ENCODE measurements around the gene INPP5B.

Gene INPP5B

GRCh38 chr1:37866491-37866890, 80.4 kb downstream of the INPP5B start:
- no peak for DNase-seq (ENCODE audit: low read depth)

DNA sequence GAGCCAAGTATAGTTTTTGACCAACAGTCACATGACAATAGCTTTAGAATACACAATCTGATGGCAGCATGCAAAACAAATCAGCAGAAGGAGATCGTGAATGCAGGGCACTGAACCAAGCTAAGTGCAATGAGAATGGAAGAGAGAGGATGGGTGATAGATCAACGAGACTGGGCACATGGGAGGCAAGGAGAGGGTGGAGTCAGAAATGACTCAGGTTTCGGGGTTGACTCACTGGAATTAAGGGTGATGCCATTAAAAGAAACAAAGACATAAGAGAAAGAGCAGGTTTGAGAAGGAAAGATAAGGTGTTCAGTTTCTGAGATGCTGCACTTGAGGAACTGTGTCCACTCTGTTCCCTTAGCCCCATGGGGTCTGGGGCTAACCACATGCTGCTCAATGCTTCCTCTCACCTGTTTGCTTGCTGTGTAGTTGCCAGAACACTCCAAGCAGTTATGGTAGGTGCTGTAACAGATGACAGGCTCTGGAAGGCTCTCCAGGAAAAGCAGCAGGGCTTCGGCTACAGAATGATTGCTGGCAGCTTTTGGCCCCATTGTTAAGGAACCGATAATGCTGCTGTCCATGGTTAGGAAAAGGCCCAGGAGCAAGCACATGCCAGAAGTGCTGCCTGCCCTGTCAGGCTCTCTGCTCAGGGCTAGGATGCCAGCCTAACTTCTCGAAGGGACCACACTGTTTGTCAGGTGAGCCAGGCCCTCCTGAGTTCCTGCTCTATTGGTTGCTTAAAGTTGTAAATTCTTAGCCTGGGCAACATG, 81.3 kb downstream of the INPP5B start:
- DNase-seq (ENCODE audit: low read depth): peak; percentile 27

DNA sequence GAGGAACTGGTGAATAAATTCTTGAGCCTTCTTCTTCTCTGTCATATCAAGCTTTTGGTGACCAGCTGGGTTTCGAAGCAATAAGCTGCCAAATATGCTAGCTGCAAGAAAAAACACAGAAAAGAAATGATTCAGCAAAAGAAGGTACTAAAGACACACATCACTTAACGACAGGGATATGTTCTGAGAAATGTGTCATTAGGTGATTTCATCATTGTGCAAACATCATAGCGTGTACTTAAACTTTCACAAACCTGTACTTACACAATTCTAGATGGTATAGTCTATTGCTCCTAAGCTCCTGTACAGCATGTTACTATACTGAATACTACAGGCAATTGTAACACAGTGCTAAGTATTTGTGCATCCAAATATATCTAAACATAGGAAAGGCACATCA, 84.5 kb downstream of the INPP5B start:
- DNase-seq (ENCODE audit: low read depth): no peak

GRCh38 chr1:37861151-37861550, 85.7 kb downstream of the INPP5B start:
- no peak for DNase-seq (ENCODE audit: low read depth)

DNA sequence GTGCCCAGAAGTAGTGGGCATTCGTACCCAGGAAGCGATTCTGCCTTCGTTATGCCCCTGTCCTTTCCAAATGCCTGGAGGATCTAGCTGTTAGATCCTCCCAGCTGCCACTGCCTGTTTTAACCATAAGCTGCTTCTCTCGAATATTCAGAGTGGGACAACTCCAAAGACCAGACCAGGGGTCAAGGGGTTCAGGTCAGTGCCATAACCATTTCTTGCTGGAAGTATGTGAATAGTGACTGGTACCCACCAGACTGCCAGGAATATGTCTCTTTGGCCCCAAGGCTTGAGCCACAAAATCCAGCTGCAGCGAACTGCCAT, 86.5 kb downstream of the INPP5B start:
- DNase-seq (ENCODE audit: low read depth): no peak

GRCh38 chr1:37859507-37860345, 87.1 kb downstream of the INPP5B start, which contains the start of gene MTF1:
Gene MTF1, minus strand, starts transcription at chr1:37859592. Its CDS starts 1,934 bp downstream, at chr1:37857658.
- DNase-seq (ENCODE audit: low read depth): peak; percentile 93

- DNase-seq (ENCODE audit: low read depth): no peak
These were observed 87.8 kb downstream of the INPP5B start for GRCh38 chr1:37858931-37859506.

DNA sequence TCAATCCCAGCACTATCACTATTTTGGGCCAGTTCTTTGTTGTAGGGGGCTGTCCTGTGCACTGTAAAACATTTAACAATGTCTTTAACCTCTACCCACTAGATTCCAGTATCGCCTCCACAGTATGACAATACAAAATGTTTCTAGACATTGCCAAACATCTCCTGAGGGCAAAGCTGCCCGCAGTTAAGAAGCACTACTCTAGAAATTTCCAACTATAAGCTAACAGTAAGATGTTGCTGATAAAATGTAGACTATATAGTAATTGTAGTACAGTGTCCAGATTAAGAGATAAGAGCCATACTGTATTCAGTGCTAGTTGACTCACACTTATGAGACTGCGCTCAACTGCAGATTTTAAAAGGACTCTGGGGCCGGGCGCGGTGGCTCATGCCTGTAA, 92.4 kb downstream of the INPP5B start:
- no peak for DNase-seq (ENCODE audit: low read depth)

DNA sequence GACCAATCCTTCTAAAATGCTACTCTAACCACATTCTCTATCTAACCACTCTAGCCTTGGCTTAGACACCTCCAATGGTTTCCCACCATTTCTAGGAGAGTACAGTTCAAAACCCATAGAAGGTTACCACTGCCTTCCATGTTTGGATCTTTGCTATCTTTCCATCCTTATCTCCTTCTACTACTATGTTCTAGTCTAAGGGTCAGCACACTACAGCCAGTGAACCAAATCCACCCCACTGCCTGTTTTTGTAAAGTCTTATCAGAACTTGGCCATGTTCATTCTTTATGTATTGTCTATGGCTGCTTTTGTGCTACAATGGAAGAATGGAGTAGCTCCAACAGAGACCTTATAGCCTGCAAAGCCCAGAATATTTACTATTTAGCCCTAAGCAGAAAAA, 93.7 kb downstream of the INPP5B start:
- no peak for DNase-seq (ENCODE audit: low read depth)

GRCh38 chr1:37851782-37852210, 95.1 kb downstream of the INPP5B start:
- no peak for DNase-seq (ENCODE audit: low read depth)

DNA sequence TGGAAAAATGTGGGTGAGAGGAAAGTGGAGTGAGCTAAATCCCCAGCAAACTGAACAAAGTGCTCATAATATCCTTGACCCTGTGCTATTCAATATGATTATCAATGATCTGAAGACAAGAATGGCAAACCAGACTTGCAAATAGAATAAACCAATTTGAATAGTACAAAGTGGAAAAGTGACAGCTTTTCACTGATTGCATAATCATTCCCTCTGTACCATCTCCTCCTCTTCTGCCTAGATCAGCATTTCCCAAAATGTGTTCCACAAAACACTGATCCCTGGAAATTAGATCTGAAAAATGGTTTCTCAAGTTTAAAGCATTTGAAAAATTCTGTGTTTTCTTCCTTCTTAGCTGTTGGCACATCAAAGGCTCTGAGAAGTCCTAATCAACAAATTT, 95.6 kb downstream of the INPP5B start:
- no peak for DNase-seq (ENCODE audit: low read depth)

- no peak for DNase-seq (ENCODE audit: low read depth)
These were observed 96.4 kb downstream of the INPP5B start for GRCh38 chr1:37850352-37850955.

DNA sequence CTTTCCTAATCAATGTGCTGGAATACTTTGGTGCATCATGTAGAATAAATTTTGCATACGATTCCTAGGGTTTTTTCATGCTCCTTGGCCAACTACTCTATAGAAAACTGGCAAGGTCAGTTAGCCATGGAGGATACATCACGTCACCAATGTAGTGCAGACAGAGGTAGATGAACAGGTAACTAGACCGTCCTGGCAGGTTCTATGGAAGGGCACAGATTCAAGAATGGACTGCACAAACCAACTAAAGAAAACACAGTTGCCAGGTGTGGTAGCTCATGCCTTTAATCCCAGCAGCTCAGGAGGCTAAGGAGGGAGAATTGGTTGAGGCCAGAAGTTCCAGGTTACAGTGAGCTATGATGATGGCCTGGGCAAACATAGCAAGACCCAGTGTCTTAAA, 97.4 kb downstream of the INPP5B start:
- DNase-seq (ENCODE audit: low read depth): no peak

- no peak for DNase-seq (ENCODE audit: low read depth)
These were observed 100.1 kb downstream of the INPP5B start for GRCh38 chr1:37846647-37847339.

DNA sequence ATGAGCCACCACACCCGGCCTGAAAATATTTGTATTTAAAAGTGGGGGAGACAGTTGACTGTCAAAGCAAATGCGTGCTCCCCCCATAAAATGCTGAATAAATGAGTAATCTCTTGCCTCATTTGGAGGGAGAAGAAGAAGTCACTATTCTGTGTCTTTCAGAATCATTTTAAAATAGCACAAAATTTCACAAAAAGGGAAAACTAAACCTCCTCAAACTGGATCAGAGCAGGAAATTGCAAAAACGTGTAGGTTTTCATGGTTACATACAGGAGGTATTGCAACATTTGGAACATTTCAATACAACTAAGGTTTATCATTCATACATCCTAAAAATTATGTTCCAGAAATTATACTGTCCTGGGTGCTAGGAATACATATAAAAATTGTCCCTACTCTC, 101.1 kb downstream of the INPP5B start:
- DNase-seq (ENCODE audit: low read depth): no peak

GRCh38 chr1:37845049-37845646, 101.7 kb downstream of the INPP5B start:
- DNase-seq (ENCODE audit: low read depth): no peak

GRCh38 chr1:37844536-37844935, 102.3 kb downstream of the INPP5B start:
- DNase-seq (ENCODE audit: low read depth): no peak

DNA sequence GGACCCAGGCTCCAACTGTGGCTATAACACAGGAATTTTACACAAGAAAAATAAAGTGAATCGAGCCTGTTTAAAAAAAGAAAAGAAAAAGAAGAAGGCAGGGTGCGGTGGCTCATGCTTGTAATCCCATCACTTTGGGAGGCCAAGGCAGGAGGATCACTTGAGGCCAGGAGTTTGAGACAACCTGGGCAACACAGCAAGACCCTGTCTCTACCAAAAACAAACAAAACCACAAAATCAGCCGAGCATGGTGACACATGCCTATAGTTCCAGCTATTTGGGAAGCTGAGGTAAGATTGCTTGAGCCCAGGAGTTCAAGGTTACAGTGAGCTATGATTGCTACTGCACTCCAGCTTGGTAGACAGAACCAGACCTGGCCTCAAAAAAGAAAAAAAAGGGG, 105.2 kb downstream of the INPP5B start:
- DNase-seq (ENCODE audit: low read depth): no peak

DNA sequence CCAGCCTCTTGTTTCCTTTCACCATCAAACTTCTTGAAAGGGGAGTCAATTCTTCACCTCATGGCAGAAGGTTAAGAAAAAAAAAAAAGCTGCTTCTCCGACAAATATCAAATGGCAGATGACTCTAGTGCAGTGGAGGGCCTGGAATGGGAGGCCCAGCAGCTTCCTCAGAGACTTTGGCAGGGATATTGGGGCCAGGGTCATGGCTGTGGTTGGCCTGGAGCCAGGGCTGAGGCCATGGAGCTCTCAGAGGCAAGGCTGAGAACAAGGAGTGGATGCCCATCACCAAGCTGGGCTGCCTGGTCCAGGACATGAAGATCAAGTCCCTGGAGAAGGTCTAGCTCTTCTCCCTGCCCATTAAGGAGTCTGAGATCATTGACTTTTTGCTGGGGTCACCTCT, 106.1 kb downstream of the INPP5B start:
- DNase-seq (ENCODE audit: low read depth): no peak

GRCh38 chr1:37839676-37840075, 107.2 kb downstream of the INPP5B start:
- DNase-seq (ENCODE audit: low read depth): no peak

DNA sequence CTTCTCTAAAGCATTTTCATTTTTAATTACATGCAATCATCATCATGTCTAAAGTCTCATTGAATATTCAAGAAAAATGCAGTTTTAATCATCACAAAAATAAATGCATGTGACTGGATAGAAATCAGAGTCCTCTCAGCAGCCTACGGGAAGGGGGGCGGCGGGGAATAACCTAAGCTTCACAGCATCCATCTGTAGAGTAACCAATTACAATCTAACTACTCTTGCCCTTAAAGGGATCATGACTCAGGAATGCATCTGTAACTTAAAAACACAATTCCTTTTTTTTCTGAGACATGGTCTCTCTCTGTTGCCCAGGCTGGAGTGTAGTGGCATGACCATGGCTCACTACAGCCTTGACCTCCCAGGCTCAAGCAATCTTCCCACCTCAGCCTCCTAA, 110.1 kb downstream of the INPP5B start:
- DNase-seq (ENCODE audit: low read depth): no peak

- no peak for DNase-seq (ENCODE audit: low read depth)
These were observed 115.0 kb downstream of the INPP5B start for GRCh38 chr1:37831809-37832208.
